Activated effector memory CD4-positive, alpha-beta T cell treated with Interleukin-2 at 50 U/mL for 16 hours (primary cell): ENCODE data around the gene ZNF658.
A peak's percentile ranks its signal among the peaks of the same experiment; 100 is the strongest.
"Not testable (repeated sequence)": the region's sequence is repeated elsewhere in the genome, so short reads cannot be mapped to it uniquely, and the experiment has no call there.

Source experiments
- DNase-seq: peaks from one replicate; pipeline ENCODE4 v3.0.0-alpha.2; 2020

The ZNF658 gene

GRCh38 chr9:66900490-66901131, at the start of gene ZNF658:
TSS of gene ZNF658 (plus strand) at chr9:66900725. CDS start at chr9:66903562, 2,837 bp downstream.
- peak; percentile 38 for DNase-seq

GRCh38 chr9:66861732-66862131, 38.8 kb upstream of the ZNF658 start:
- not testable (repeated sequence) for DNase-seq

GRCh38 chr9:66868660-66869059, 31.9 kb upstream of the ZNF658 start:
- not testable (repeated sequence) for DNase-seq

- DNase-seq: not testable (repeated sequence)
Measured at GRCh38 chr9:66880605-66881004, 19.9 kb upstream of the ZNF658 start.

GRCh38 chr9:66881847-66882246, 18.7 kb upstream of the ZNF658 start:
- DNase-seq: not testable (repeated sequence)

- DNase-seq: not testable (repeated sequence)
Measured at GRCh38 chr9:66890334-66890733, 10.2 kb upstream of the ZNF658 start.

- DNase-seq: not testable (repeated sequence)
Measured at GRCh38 chr9:66901141-66901540, 616 bp downstream of the ZNF658 start.

GRCh38 chr9:66909560-66909959, 9.0 kb downstream of the ZNF658 start:
- DNase-seq: not testable (repeated sequence)

- DNase-seq: not testable (repeated sequence)
Measured at GRCh38 chr9:66920072-66920471, 19.5 kb downstream of the ZNF658 start.

- DNase-seq: not testable (repeated sequence)
Measured at GRCh38 chr9:66936194-66936870, 35.8 kb downstream of the ZNF658 start.

- not testable (repeated sequence) for DNase-seq
Measured at GRCh38 chr9:66937662-66938061, 37.1 kb downstream of the ZNF658 start.

GRCh38 chr9:66938322-66938721, 37.8 kb downstream of the ZNF658 start:
- not testable (repeated sequence) for DNase-seq

- not testable (repeated sequence) for DNase-seq
Measured at GRCh38 chr9:66939878-66940830, 39.6 kb downstream of the ZNF658 start.

GRCh38 chr9:66942400-66943155, 42.1 kb downstream of the ZNF658 start:
- DNase-seq: not testable (repeated sequence)

GRCh38 chr9:66952576-66952975, 52.1 kb downstream of the ZNF658 start:
- not testable (repeated sequence) for DNase-seq
